ENCODE measurements around the gene AURKAIP1.
"Not testable (repeated sequence)": the region's sequence is repeated elsewhere in the genome, so short reads cannot be mapped to it uniquely, and the experiment has no call there.

AURKAIP1 gene

GRCh38 chr1:1406101-1406820 lies 31.3 kb upstream of the AURKAIP1 start:
- DNase-seq = no peak

- DNase-seq = no peak
Measured at GRCh38 chr1:1403653-1404052, 28.6 kb upstream of the AURKAIP1 start.

- DNase-seq = not testable (repeated sequence)
Measured at GRCh38 chr1:1402901-1403392, 27.9 kb upstream of the AURKAIP1 start.

GRCh38 chr1:1402072-1402900 lies 27.3 kb upstream of the AURKAIP1 start:
- no peak for DNase-seq

- no peak for DNase-seq
Measured at GRCh38 chr1:1401457-1402010, 26.5 kb upstream of the AURKAIP1 start.

- no peak for DNase-seq
Measured at GRCh38 chr1:1400576-1401456, 25.8 kb upstream of the AURKAIP1 start.

GRCh38 chr1:1399872-1400575 lies 25.0 kb upstream of the AURKAIP1 start:
- no peak for DNase-seq

GRCh38 chr1:1399187-1399871 lies 24.3 kb upstream of the AURKAIP1 start, which contains the start of gene CCNL2:
CCNL2 (minus strand) TSS chr1:1399335; CDS start chr1:1399306, 29 bp downstream.
- peak; percentile 99 for DNase-seq

- DNase-seq = no peak
Measured at GRCh38 chr1:1398677-1399186, 23.7 kb upstream of the AURKAIP1 start.

GRCh38 chr1:1397839-1398523 lies 23.0 kb upstream of the AURKAIP1 start:
- DNase-seq = no peak

- no peak for DNase-seq
Measured at GRCh38 chr1:1395166-1395565, 20.2 kb upstream of the AURKAIP1 start.

- no peak for DNase-seq
Measured at GRCh38 chr1:1394116-1394515, 19.1 kb upstream of the AURKAIP1 start.

GRCh38 chr1:1393428-1393827 lies 18.4 kb upstream of the AURKAIP1 start:
- DNase-seq = no peak

- DNase-seq = no peak
Measured at GRCh38 chr1:1393014-1393413, 18.0 kb upstream of the AURKAIP1 start.

- DNase-seq = no peak
Measured at GRCh38 chr1:1391225-1391624, 16.2 kb upstream of the AURKAIP1 start.

- no peak for DNase-seq
Measured at GRCh38 chr1:1390675-1391074, 15.7 kb upstream of the AURKAIP1 start.

GRCh38 chr1:1388078-1388472 lies 13.1 kb upstream of the AURKAIP1 start:
- DNase-seq = no peak

GRCh38 chr1:1387098-1388077 lies 12.4 kb upstream of the AURKAIP1 start:
- DNase-seq = no peak

GRCh38 chr1:1385931-1386330 lies 10.9 kb upstream of the AURKAIP1 start:
- no peak for DNase-seq
